ENCODE measurements around the gene MVB12B. TPM values are rescaled to one million over a fixed set of nuclear protein-coding genes. Genes with fewer than 3 reads are reported as not detected.

The MVB12B gene
- total and polyA plus RNA-seq, 8 donors: 2.6 to 6.7 (median 4.0) TPM

DNA sequence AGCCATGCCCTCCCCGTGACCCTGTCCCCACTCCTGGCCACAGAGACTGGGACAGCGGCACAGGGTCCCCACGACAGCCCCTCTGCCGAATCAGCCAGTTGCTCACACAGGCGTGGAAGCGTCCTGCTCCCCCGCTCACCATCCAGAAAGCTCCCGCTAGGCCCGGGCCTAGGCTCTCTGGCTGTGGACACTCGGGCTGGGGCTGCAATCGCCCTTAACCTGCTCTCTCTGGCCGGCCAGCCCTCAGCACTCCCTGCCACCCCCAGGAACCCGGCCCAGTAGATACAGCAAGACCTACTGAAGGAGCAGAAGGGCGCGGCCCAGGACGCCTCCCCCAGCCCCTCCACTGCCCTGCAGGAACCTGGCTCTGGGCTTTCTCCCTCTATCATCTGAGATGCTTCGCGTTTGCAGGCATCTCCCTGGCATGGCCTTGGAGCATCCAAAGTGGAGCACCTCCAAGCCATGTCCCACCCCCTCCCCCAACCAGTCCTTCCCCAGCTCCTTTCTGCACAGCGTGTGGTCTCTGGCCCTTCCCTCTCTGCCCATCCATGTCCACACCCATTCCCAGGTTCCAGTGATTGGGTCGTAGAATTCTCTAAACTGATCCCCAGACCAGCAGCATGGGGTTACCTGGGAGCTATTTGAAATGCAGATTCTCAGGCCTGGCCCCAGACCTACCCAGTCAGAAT, 173.4 kb downstream of the MVB12B start:
- Histone ChIP-seq H3K9me3 (no peaks in the 10 kb centered on the region), H3K4me3 (peak overlapping the region in 1 of 4 donors; percentile 44), H3K36me3 (peaks cover 0 to 4% (median 0%) of the 10 kb centered on the region in 3 donors), H3K27me3 (no peaks in the 10 kb centered on the region), H3K4me1 (peaks cover 0 to 4% (median 0%) of the 10 kb centered on the region in 3 donors), H3K27ac (no peak overlapping the region)
- WGBS, 2 donors: 43 to 46% methylated on average over 18 to 20 of the region's 20 CpGs
- intact Hi-C loops (cut with DNase I): loop anchor here (5.0 to 10.0 kb wide), 4 partner anchors 52 to 275 kb away; no protein-coding TSS in a partner anchor
- ATAC-seq (peak in 3 of 4 donors; percentile 3 to 22 (median 8)), DNase-seq (peak in 2 of 6 donors; percentile 58 to 72), FAIRE-seq (no peak)
- TF ChIP-seq, protein P1, sequence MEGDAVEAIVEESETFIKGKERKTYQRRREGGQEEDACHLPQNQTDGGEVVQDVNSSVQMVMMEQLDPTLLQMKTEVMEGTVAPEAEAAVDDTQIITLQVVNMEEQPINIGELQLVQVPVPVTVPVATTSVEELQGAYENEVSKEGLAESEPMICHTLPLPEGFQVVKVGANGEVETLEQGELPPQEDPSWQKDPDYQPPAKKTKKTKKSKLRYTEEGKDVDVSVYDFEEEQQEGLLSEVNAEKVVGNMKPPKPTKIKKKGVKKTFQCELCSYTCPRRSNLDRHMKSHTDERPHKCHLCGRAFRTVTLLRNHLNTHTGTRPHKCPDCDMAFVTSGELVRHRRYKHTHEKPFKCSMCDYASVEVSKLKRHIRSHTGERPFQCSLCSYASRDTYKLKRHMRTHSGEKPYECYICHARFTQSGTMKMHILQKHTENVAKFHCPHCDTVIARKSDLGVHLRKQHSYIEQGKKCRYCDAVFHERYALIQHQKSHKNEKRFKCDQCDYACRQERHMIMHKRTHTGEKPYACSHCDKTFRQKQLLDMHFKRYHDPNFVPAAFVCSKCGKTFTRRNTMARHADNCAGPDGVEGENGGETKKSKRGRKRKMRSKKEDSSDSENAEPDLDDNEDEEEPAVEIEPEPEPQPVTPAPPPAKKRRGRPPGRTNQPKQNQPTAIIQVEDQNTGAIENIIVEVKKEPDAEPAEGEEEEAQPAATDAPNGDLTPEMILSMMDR (IDR thresholded peaks at IDR 0.05): no peak

DNA sequence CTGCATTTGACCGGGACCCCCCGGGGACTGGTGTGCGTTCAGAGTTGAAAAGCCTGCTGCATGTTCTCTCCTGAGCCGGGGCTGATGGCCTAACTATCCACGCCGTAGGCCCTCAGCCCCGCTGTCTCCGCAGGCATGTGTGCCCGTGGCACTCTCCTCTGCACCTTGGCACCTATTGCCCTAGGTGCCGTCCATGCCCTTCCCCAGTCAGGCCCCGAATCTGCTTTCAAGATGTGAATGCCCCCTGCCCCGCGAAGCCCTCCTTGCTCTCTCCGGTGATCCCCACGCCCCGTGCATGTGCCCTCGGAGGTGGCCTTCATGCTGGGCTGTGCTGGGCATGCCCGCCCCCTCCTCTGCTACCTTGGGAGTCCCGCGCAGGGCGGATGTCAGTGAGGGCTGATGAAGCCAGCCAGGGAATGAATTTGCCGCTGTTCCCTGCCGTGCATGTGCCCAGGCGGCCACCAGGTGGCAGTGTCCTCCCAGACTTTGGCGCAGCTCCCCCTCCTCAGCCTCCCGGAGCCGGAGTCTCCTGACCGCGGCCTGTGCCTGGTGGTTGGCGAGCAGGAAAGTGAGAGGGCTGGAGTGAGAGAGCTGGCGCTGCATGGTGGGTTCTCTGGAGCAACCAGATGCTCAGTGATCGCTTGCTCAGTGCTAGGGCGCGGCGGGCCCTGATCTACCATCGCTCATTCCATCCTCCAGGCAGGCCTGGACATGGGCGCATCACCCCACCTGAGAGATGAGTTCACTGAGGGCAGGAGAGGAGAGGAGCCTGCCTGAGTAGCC, 174.2 kb downstream of the MVB12B start:
- peak; percentile 58 to 90 (median 78) for DNase-seq
- intact Hi-C loops (cut with DNase I): loop anchor here in 2 of 3 donors (5.0 to 10.0 kb wide), 3 partner anchors 52 to 274 kb away; no protein-coding TSS in a partner anchor
- Histone ChIP-seq H3K27me3 (no peaks in the 10 kb centered on the region), H3K4me1 (peaks cover 0 to 4% (median 0%) of the 10 kb centered on the region in 3 donors), H3K9me3 (no peaks in the 10 kb centered on the region), H3K36me3 (peaks cover 0 to 4% (median 0%) of the 10 kb centered on the region in 3 donors), H3K4me3 (no peak overlapping the region), H3K27ac (no peak overlapping the region)
- peak; percentile 73 to 86 (median 84) for ATAC-seq
- TF ChIP-seq, protein P1 (IDR thresholded peaks at IDR 0.05): peak; percentile 91 to 98 (median 96)
- WGBS, 2 donors: 27 to 30% methylated on average over 37 of the region's 37 CpGs
- FAIRE-seq: no peak

DNA sequence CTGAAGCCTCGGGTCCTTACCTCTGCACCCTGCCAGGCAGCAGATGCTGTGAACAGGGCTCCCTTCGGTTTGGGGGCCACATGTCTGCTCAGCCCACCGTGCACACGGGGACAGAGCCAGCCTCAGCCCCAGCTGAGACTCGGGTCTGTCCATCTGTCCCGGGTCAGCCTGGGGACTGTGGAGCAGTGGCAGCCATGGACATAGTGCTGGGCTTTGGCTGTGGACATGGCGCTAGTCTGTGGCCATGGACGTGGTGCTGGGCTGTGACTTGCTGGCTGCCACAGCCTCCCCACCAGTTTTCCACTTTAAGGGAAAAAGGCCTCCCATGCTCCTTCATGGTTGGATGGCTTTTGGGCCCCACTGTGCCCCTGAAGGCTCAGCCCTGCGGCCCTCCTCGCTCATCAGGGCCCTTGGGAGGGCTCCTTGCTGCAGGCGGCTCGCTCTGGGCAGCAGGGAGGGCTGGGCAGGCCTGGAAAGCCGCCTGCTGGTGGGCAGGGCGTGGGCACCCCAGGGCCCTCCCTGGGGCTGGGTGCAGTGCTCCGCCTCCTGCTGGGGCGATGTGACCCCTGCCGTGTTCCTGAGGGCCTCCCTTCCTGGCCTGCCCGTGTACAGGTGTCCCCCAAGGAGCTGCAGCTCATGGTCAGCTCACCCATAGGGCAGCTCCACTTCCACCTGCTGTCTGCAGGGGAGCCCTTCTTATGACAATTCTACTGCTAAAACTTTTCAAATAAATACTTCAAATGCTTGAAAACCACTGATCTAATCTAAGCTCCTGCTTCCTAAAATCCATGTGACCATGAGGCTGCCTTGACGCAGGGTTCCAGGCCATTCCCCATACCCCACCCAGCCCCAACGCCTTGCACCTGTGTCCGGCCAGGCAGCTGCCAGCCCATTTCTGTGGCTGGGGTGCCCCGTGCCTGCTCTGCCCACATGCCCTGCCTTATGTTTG, 175.0 kb downstream of the MVB12B start:
- FAIRE-seq: no peak
- H3K4me1 ChIP-seq: peaks cover 0 to 4% (median 0%) of the 10 kb centered on the region in 3 donors
- intact Hi-C loops (cut with DNase I): loop anchor here in 2 of 3 donors (5.0 to 10.0 kb wide), 3 partner anchors 51 to 273 kb away; no protein-coding TSS in a partner anchor
- no peak for ATAC-seq
- peak in 1 of 6 donors; percentile 69 for DNase-seq
- 83 to 90% methylated on average over 21 to 22 of the region's 22 CpGs for WGBS, 2 donors
- no peak overlapping the region for H3K27ac ChIP-seq
- H3K27me3 ChIP-seq: no peaks in the 10 kb centered on the region
- no peaks in the 10 kb centered on the region for H3K9me3 ChIP-seq
- H3K36me3 ChIP-seq: peaks cover 0 to 4% (median 0%) of the 10 kb centered on the region in 3 donors
- TF ChIP-seq, protein P1 (IDR thresholded peaks at IDR 0.05): no peak
- no peak overlapping the region for H3K4me3 ChIP-seq

DNA sequence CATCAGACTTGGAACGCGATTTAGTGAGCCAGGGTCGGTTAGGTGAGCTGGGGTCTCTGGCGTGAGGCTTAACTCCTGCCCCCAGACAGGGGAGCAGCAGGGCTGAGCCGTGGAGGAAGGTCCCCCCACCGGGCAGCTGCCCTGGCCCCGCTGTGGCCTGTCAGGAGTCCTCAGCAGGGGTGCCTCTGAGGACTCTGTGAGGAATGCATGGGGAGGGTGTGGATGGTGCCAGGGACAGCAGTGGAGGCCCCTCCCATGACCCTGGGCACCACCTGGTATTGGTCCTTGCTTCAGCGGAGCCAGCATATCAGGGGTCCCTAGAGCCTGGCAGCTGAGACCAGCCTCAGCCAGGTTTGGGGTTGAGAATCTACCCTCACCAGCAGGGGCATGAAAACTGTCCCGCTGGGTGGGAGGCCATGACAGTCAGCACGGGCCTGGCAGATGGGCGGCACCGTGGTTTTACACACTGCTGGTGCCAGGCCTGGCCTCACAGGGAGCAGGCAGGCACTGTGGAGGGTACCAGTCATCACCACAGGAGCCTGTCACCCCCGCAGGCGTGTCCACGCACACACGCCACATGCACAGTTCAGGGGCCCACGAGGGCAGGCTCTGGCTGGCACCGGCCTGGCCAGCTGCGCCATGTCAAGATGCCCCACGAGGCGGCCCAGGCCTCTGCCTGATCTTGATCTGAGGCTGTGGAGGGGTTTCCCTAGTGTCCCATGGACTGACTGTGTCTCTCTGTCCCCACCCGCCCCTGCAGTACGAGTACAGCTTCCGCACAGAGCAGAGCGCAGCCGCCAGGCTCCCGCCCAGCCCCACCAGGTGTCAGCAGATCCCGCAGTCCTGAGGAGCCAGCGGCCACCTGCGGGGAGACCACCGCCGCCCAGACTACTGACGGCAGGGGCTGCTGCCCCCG, 176.0 kb downstream of the MVB12B start:
- no peak for FAIRE-seq
- Histone ChIP-seq H3K4me3 (no peak overlapping the region), H3K27me3 (no peaks in the 10 kb centered on the region), H3K27ac (no peak overlapping the region), H3K9me3 (no peaks in the 10 kb centered on the region), H3K36me3 (peaks cover 0 to 4% (median 0%) of the 10 kb centered on the region in 3 donors), H3K4me1 (peaks cover 0 to 4% (median 0%) of the 10 kb centered on the region in 3 donors)
- TF ChIP-seq, protein P1 (IDR thresholded peaks at IDR 0.05): no peak
- 90 to 96% methylated on average over 33 to 34 of the region's 34 CpGs for WGBS, 2 donors
- ATAC-seq: no peak
- intact Hi-C loops (cut with DNase I): loop anchor here in 2 of 3 donors (5.0 to 10.0 kb wide), 3 partner anchors 50 to 272 kb away; no protein-coding TSS in a partner anchor
- DNase-seq: peak in 2 of 6 donors; percentile 52 to 73
